ENCODE data around the gene PSMD13.

Gene PSMD13

DNA sequence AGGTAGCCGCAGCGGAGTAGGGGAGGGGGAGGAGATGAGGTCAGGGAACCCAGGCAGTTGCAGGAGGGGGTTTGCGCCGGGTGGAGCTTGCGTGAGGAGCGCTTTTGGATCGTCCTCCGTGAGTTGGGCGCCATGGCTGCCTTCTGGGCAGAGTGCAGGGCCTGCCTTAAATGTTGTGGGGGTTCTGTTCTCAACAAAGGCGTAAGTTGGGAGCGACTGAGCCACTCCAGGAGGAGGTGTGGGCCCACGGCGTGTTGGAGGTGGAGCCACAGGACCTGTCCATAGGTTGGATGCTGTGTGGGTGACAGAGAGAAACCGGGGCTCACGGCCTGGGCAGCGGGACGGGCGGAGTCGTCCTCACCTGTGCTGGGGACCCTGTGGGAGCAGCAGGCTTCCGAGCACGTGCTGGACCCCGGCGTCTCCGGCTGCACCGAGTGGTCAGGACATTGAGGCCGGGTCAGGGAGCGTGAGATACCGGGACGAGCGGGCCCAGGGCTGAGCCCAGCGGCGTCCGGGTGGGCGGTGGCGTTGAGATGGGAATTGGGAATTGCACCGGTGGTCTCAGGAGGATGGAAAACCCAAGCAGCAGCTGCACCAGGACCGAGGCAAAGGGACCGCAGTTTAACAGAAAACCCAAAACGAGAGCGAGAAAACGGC lies 51.2 kb downstream of the PSMD13 start:
- peak overlapping the region; percentile 61 for H3K4me3 ChIP-seq (ENCODE audit: low read depth, low read length)

DNA sequence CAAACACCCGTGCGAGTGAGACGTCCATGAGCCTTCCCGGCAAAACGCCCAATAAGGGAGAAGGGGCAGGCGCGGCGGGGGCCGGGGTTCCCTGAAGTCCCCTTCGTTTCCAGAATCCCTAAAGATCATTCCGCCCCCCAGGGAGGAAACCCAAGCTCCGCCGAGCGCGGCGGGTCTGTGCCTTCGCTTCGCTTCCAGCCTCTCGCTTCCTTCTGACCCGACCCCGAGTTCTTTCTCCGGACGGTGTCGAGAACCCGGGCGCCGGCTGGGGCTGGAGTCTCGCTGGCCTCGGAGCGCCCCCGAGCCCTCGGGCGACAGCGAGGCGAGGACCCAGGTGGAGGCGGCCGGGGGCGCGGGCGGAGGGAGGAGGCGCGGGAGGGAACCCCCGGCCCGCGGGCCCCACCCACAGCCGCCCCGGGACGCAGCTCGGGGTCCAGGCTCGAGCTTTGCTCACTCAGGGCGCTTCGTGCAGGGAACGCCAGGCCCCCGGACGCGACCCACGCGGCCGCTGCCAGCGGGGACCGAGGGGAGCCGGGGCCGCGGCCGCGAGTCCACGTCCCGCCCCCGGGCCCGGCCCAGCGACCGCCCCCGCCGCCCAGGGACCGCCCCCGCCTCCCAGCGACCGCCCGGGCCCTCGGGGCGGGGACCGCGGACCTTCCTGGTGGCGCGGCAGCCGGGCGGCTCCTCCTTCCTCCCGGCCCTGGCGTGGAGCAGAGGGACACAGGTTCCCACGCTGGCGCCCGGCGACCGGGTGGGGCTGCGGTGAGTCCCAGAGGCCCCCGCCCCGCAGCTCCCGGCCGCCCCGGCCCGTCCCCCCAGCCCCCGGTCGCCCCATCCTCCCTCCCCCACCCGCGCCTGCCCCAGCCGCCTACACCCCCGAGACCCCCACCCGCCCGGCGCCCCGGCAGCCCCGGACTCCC lies 52.0 kb downstream of the PSMD13 start, which contains the start of gene PGGHG:
Gene PGGHG, plus strand, starts transcription at position 649 of the 920 bp plus-strand sequence. CDS start 691 bp downstream, outside the sequence.
- no peak for DNase-seq (ENCODE audit: low read depth, low spot score)
- CTCF ChIA-PET, result interaction anchor here (3.4 to 9.1 kb wide), 2 partner anchors 17 to 38 kb away, joined by 10 to 68 read pairs; partner anchors contain the start of gene IFITM2
- POLR2A ChIA-PET, result no interaction called here
- TF ChIP-seq, protein P1, sequence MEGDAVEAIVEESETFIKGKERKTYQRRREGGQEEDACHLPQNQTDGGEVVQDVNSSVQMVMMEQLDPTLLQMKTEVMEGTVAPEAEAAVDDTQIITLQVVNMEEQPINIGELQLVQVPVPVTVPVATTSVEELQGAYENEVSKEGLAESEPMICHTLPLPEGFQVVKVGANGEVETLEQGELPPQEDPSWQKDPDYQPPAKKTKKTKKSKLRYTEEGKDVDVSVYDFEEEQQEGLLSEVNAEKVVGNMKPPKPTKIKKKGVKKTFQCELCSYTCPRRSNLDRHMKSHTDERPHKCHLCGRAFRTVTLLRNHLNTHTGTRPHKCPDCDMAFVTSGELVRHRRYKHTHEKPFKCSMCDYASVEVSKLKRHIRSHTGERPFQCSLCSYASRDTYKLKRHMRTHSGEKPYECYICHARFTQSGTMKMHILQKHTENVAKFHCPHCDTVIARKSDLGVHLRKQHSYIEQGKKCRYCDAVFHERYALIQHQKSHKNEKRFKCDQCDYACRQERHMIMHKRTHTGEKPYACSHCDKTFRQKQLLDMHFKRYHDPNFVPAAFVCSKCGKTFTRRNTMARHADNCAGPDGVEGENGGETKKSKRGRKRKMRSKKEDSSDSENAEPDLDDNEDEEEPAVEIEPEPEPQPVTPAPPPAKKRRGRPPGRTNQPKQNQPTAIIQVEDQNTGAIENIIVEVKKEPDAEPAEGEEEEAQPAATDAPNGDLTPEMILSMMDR (IDR thresholded peaks at IDR 0.05; ENCODE audit: insufficient read depth, low read length, missing control alignments), result no peak
- H3K4me3 ChIP-seq (ENCODE audit: low read depth, low read length), result peak within 1 kb of the TSS; percentile 61

More for the DNA sequence above, 51.2 kb downstream of the PSMD13 start:
- TF ChIP-seq, protein P1 (IDR thresholded peaks at IDR 0.05; ENCODE audit: insufficient read depth, low read length, missing control alignments), result no peak
- CTCF ChIA-PET, result interaction anchor here (3.4 to 9.1 kb wide), 2 partner anchors 18 to 37 kb away, joined by 10 to 68 read pairs; partner anchors contain the start of gene IFITM2
- no peak for DNase-seq (ENCODE audit: low read depth, low spot score)
- POLR2A ChIA-PET, result no interaction called here

DNA sequence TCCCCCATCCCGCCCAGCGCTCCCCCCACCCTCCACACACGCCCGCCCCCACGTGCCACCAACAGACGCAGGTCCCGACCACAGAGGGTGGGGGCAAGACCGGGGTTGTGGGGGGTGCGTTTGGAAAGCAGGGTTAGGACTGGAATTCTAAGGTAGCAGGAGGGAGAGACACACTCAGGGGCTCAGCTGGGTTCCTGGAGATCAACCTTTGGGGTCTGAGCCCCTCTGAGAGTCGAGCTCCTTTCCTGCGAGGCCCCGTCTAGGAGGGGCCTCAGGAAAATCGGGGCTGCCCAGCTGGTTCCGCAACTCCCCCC lies 52.6 kb downstream of the PSMD13 start:
- TF ChIP-seq, protein P1 (IDR thresholded peaks at IDR 0.05; ENCODE audit: insufficient read depth, low read length, missing control alignments), result no peak
- no peak for DNase-seq (ENCODE audit: low read depth, low spot score)
- POLR2A ChIA-PET, result no interaction called here
- H3K4me3 ChIP-seq (ENCODE audit: low read depth, low read length), result peak overlapping the region; percentile 55
- CTCF ChIA-PET, result interaction anchor here (3.4 to 9.1 kb wide), 2 partner anchors 16 to 38 kb away, joined by 10 to 68 read pairs; partner anchors contain the start of gene IFITM2

GRCh38 chr11:289712-290620 lies 53.2 kb downstream of the PSMD13 start:
- H3K4me3 ChIP-seq (ENCODE audit: low read depth, low read length), result peak overlapping the region; percentile 55
- CTCF ChIA-PET, result interaction anchor here (3.4 to 9.1 kb wide), 2 partner anchors 16 to 39 kb away, joined by 10 to 68 read pairs; partner anchors contain the start of gene IFITM2
- no peak for DNase-seq (ENCODE audit: low read depth, low spot score)
- POLR2A ChIA-PET, result no interaction called here
- TF ChIP-seq, protein P1 (IDR thresholded peaks at IDR 0.05; ENCODE audit: insufficient read depth, low read length, missing control alignments), result no peak

- H3K4me3 ChIP-seq (ENCODE audit: low read depth, low read length), result no peak overlapping the region
- CTCF ChIA-PET, result interaction anchor here (3.4 to 9.1 kb wide), 2 partner anchors 15 to 40 kb away, joined by 10 to 68 read pairs; partner anchors contain the start of gene IFITM2
- DNase-seq (ENCODE audit: low read depth, low spot score), result no peak
- TF ChIP-seq, protein P1 (IDR thresholded peaks at IDR 0.05; ENCODE audit: insufficient read depth, low read length, missing control alignments), result no peak
- POLR2A ChIA-PET, result no interaction called here
These were observed 54.0 kb downstream of the PSMD13 start for GRCh38 chr11:290621-291231.
